Measurements from ENCODE around the gene RBL2.

GRCh38 chr16:53429221-53429943 lies 4.9 kb upstream of the RBL2 start:
- TF ChIP-seq, protein P1, sequence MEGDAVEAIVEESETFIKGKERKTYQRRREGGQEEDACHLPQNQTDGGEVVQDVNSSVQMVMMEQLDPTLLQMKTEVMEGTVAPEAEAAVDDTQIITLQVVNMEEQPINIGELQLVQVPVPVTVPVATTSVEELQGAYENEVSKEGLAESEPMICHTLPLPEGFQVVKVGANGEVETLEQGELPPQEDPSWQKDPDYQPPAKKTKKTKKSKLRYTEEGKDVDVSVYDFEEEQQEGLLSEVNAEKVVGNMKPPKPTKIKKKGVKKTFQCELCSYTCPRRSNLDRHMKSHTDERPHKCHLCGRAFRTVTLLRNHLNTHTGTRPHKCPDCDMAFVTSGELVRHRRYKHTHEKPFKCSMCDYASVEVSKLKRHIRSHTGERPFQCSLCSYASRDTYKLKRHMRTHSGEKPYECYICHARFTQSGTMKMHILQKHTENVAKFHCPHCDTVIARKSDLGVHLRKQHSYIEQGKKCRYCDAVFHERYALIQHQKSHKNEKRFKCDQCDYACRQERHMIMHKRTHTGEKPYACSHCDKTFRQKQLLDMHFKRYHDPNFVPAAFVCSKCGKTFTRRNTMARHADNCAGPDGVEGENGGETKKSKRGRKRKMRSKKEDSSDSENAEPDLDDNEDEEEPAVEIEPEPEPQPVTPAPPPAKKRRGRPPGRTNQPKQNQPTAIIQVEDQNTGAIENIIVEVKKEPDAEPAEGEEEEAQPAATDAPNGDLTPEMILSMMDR (IDR thresholded peaks at IDR 0.05; ENCODE audit: extremely low read depth in 1 of 2, insufficient read depth in 1 of 2, low read depth in 1 of 2, low read length in 2 of 2) = no peak
- TF ChIP-seq POLR2AphosphoS5 (IDR thresholded peaks at IDR 0.05; ENCODE audit: insufficient read depth, low read depth, low read length) = no peak
- no peak for TF ChIP-seq POLR2A (IDR thresholded peaks at IDR 0.05; ENCODE audit: low read depth, low read length)
- TF ChIP-seq JUN (IDR thresholded peaks at IDR 0.05; ENCODE audit: borderline replicate concordance, insufficient read depth, insufficient read length, low read depth) = no peak

All from endothelial cell of umbilical vein (primary cell).